Thyroid gland (tissue), 4 donors: ENCODE results near the gene STH.

Experiments used
- CTCF ChIP-seq, 6 experiments: fragments of 200-600 bp in 3 of 6; fragments of 450-650 bp in 3 of 6; sonication (generic) in 3 of 6; IDR thresholded peaks; one replicate each; pipeline ENCODE4 v1.5.1; 2016 to 2019; ENCODE audit warnings: antibody characterized with exemption in 6 of 6, mild to moderate bottlenecking in 2 of 6, inconsistent platforms in 1 of 6, moderate library complexity in 1 of 6
- POLR2A ChIP-seq, 2 donors: fragments of 450-650 bp; IDR thresholded peaks; one replicate each; pipeline ENCODE4 v1.6.1; 2017; ENCODE audit warnings: antibody characterized with exemption in 2 of 2, mild to moderate bottlenecking in 2 of 2, moderate library complexity in 1 of 2

- no peak for TF ChIP-seq CTCF (IDR thresholded peaks at IDR 0.05)
- no peak for TF ChIP-seq POLR2A (IDR thresholded peaks at IDR 0.05)
Measured at GRCh38 chr17:45973946-45974859, 24.8 kb upstream of the STH start.
